Endothelial cell of umbilical vein (primary cell): ENCODE results near the gene MMAA. TPM values are rescaled to one million over a fixed set of nuclear protein-coding genes. Genes with fewer than 3 reads are reported as not detected.

Source experiments
- BruUV-seq: library from RNA; stranded (reverse); fragments of 400-500 nt; replicated peaks from 2 replicates; lab custom pipeline; 2021; lab: Mats Ljungman, UMichigan
- CTCF ChIA-PET: fragments of 300-600, 350-600 bp; sonication (Branson Sonifier 250); formaldehyde crosslinking; loops from one replicate; lab custom pipeline; 2021; ENCODE audit warnings: antibody characterized with exemption, inconsistent platforms; lab: Charles Lee
- POLR2A ChIA-PET: fragments of 300-600, 350-600 bp; sonication (Branson Sonifier 250); formaldehyde crosslinking; loops from one replicate; lab custom pipeline; 2021; ENCODE audit warnings: antibody characterized with exemption, inconsistent platforms; lab: Charles Lee
- DNase-seq: peaks from one replicate; pipeline ENCODE4 v3.0.0-alpha.2; 2011; ENCODE audit warnings: low read depth, low spot score
- FAIRE-seq: peaks from 2 replicates; lab custom pipeline; 2011; peaks lifted over from hg19 to GRCh38; lab: Jason Lieb, UNC
- H2AFZ ChIP-seq: 2 replicates; pipeline ENCODE4 v1.6.0; 2012; ENCODE audit warnings: low read depth, low read length, control low read depth, inconsistent platforms
- H3K27ac ChIP-seq: 2 replicates; pipeline ENCODE4 v1.5.1; 2011; ENCODE audit warnings: low read depth, mild to moderate bottlenecking, control low read depth, low read length, moderate library complexity; ENCODE audit not compliant: insufficient read depth
- H3K27me3 ChIP-seq, 2 experiments: 2 replicates each; pipeline versions ENCODE4 v1.6.0 to v1.6.1; 2011; ENCODE audit warnings: low read length in 2 of 2, mixed read lengths in 1 of 2; ENCODE audit not compliant: control insufficient read depth in 2 of 2, insufficient read depth in 2 of 2
- H3K36me3 ChIP-seq, 2 experiments: 2 replicates in 1 of 2; 3 replicates in 1 of 2; pipeline ENCODE4 v1.5.1; 2011; ENCODE audit warnings: low read length in 2 of 2, mild to moderate bottlenecking in 1 of 2, moderate library complexity in 1 of 2; ENCODE audit not compliant: control insufficient read depth in 2 of 2, insufficient read depth in 2 of 2; ENCODE audit errors: extremely low read depth in 1 of 2
- H3K4me1 ChIP-seq: 3 replicates; pipeline ENCODE4 v1.5.1; 2011; ENCODE audit warnings: mild to moderate bottlenecking, low read length; ENCODE audit not compliant: control insufficient read depth, insufficient read depth; ENCODE audit errors: extremely low read depth
- H3K4me2 ChIP-seq: 2 replicates; pipeline ENCODE4 v1.6.1; 2011; ENCODE audit warnings: low read length, control low read depth, mixed read lengths; ENCODE audit not compliant: insufficient read depth
- H3K4me3 ChIP-seq, 3 experiments: fragments of 200-600 bp in 1 of 3; sonication (generic), shearing (Covaris generic) in 1 of 3; replicated peaks in 1 of 3; 2 replicates each; pipeline ENCODE4 v1.5.1; 2011 to 2016; ENCODE audit warnings: control low read depth in 3 of 3, low read length in 3 of 3, mild to moderate bottlenecking in 2 of 3, inconsistent platforms in 1 of 3, low read depth in 1 of 3, moderate library complexity in 1 of 3; ENCODE audit not compliant: insufficient read depth in 1 of 3
- H3K79me2 ChIP-seq: 2 replicates; pipeline ENCODE4 v1.6.0; 2012; ENCODE audit warnings: low read length, inconsistent platforms; ENCODE audit not compliant: control insufficient read depth, insufficient read depth
- H3K9ac ChIP-seq: replicated peaks from 2 replicates; pipeline ENCODE3; 2011; ENCODE audit warnings: low read length, control low read depth; ENCODE audit not compliant: insufficient read depth; ENCODE audit errors: extremely low read depth
- H3K9me1 ChIP-seq: replicated peaks from 3 replicates; pipeline ENCODE4 v1.6.0; 2011; ENCODE audit warnings: mild to moderate bottlenecking, low read length; ENCODE audit not compliant: control insufficient read depth, insufficient read depth; ENCODE audit errors: extremely low read depth
- H3K9me3 ChIP-seq: replicated peaks from 2 replicates; pipeline ENCODE4 v1.5.1; 2012; ENCODE audit warnings: low read length, inconsistent platforms; ENCODE audit not compliant: control insufficient read depth, insufficient read depth
- H4K20me1 ChIP-seq: replicated peaks from 2 replicates; pipeline ENCODE3; 2011; ENCODE audit warnings: mild to moderate bottlenecking, low read length; ENCODE audit not compliant: control insufficient read depth, insufficient read depth; ENCODE audit errors: extremely low read depth
- CTCF ChIP-seq, 2 donors: IDR thresholded peaks; 1 replicate in 1 of 2; 2 replicates in 1 of 2; pipeline ENCODE4 v1.5.1; 2011; ENCODE audit warnings: low read length in 2 of 2, mild to moderate bottlenecking in 2 of 2, moderate library complexity in 2 of 2, control low read depth in 1 of 2, inconsistent platforms in 1 of 2, low read depth in 1 of 2; ENCODE audit not compliant: insufficient read depth in 1 of 2; ENCODE audit errors: extremely low read depth in 1 of 2
- EZH2 ChIP-seq: IDR thresholded peaks from 2 replicates; pipeline ENCODE4 v1.6.1; 2012; ENCODE audit warnings: borderline replicate concordance, low read depth, mild to moderate bottlenecking, moderate library complexity, low read length, inconsistent platforms; ENCODE audit not compliant: severe bottlenecking
- FOS ChIP-seq: IDR thresholded peaks from 2 replicates; pipeline ENCODE4 v1.6.1; 2011; ENCODE audit warnings: mild to moderate bottlenecking, low read length, moderate library complexity, borderline replicate concordance; ENCODE audit not compliant: insufficient read depth
- GATA2 ChIP-seq: IDR thresholded peaks from 2 replicates; pipeline ENCODE4 v1.7.0; 2011; ENCODE audit warnings: low read depth, mild to moderate bottlenecking, moderate library complexity, mixed read lengths, low read length; ENCODE audit not compliant: insufficient read length, insufficient read depth
- JUN ChIP-seq: IDR thresholded peaks from 2 replicates; pipeline ENCODE4 v1.6.1; 2011; ENCODE audit warnings: borderline replicate concordance, low read depth; ENCODE audit not compliant: insufficient read length, insufficient read depth
- MAX ChIP-seq: IDR thresholded peaks from 2 replicates; pipeline ENCODE4 v1.6.1; 2011; ENCODE audit not compliant: insufficient read depth, insufficient read length
- MYC ChIP-seq: IDR thresholded peaks from one replicate; pipeline ENCODE4 v1.6.1; 2011; ENCODE audit warnings: mild to moderate bottlenecking, low read depth, low read length
- POLR2A ChIP-seq: IDR thresholded peaks from 2 replicates; pipeline ENCODE4 v1.6.1; 2012; ENCODE audit warnings: low read depth, mild to moderate bottlenecking, control low read depth, low read length
- POLR2AphosphoS5 ChIP-seq: IDR thresholded peaks from 2 replicates; pipeline ENCODE4 v1.6.1; 2012; ENCODE audit warnings: low read depth, mild to moderate bottlenecking, control low read depth, low read length, moderate library complexity; ENCODE audit not compliant: insufficient read depth
- dilution Hi-C: fragments of 300-500 bp; cut with MboI; formaldehyde crosslinking; loops from one replicate; pipeline ENCODE4 v1.15.0; 2019; ENCODE audit warnings: low sequenced_read_pairs; ENCODE audit not compliant: extremely low pct_ligation_motif_present
- intact Hi-C: fragments of 100-400 bp; cut with micrococcal nuclease; formaldehyde crosslinking; loops from one replicate; pipeline ENCODE4 v1.10.0; 2022
- polyA plus RNA-seq, 4 experiments: library from polyadenylated mRNA; depleted of rRNA in 3 of 4; stranded (reverse) in 3 of 4; unstranded in 1 of 4; fragments of >200 nt; gene quantifications; 2 replicates each; pipeline versions ENCODE4 v1.2.1 to v1.2.3, GENCODE V29; 2011 to 2012; ENCODE audit warnings: missing spikeins in 1 of 4
- total RNA-seq: library from RNA; stranded (reverse); gene quantifications from 2 replicates; pipeline ENCODE4 v1.2.3, GENCODE V29; 2021

Gene MMAA
- total and polyA plus RNA-seq, 2 donors (not counting 3 experiments of a cell fraction or from before 2014, with no cell fraction given) = 2.2 to 5.1 TPM

GRCh38 chr4:145614233-145614610 lies 5.0 kb upstream of the MMAA start:
- Histone ChIP-seq H3K27me3 (peaks cover 0 to 8% of the 10 kb centered on the region in 2 experiments), H3K9ac (no peak overlapping the region), H4K20me1 (no peaks in the 10 kb centered on the region), H3K9me1 (no peaks in the 10 kb centered on the region), H3K27ac (no peak overlapping the region), H3K4me3 (no peak overlapping the region), H3K4me2 (no peak overlapping the region), H2AFZ (no peak overlapping the region), H3K4me1 (peaks cover 9% of the 10 kb centered on the region), H3K9me3 (no peaks in the 10 kb centered on the region), H3K79me2 (no peaks in the 10 kb centered on the region), H3K36me3 (no peaks in the 10 kb centered on the region)
- BruUV-seq = no TSS peak
- dilution Hi-C loops (no loop called here), intact Hi-C loops (no loop called here)
- POLR2A ChIA-PET = no interaction called here
- CTCF ChIA-PET = interaction anchor here (2.0 to 6.5 kb wide), 2 partner anchors 380 to 397 kb away, joined by 11 to 197 read pairs; no protein-coding TSS in a partner anchor
- no peak for TF ChIP-seq MYC
- TF ChIP-seq JUN = no peak
- no peak for TF ChIP-seq MAX
- no peak for TF ChIP-seq POLR2AphosphoS5
- TF ChIP-seq GATA2 = no peak
- no peak for TF ChIP-seq CTCF (IDR thresholded peaks at IDR 0.05; ENCODE audit: extremely low read depth in 1 of 2, insufficient read depth in 1 of 2, low read depth in 1 of 2, low read length in 2 of 2)
- TF ChIP-seq EZH2 = no peak
- no peak for TF ChIP-seq POLR2A
- TF ChIP-seq FOS = no peak
- FAIRE-seq = no peak
- DNase-seq = no peak
